ENCODE measurements around the gene NAXE.

NAXE gene

GRCh38 chr1:156552518-156552917 lies 39.1 kb upstream of the NAXE start:
- TF ChIP-seq TCF12 (IDR thresholded peaks at IDR 0.05; ENCODE audit: low read depth) (no peak), NFIC (IDR thresholded peaks at IDR 0.05) (no peak), RAD21 (IDR thresholded peaks at IDR 0.05; ENCODE audit: low read depth) (no peak), YY1 (IDR thresholded peaks at IDR 0.05; ENCODE audit: low read depth) (no peak), USF1 (IDR thresholded peaks at IDR 0.05) (no peak), EP300 (IDR thresholded peaks at IDR 0.05; ENCODE audit: borderline replicate concordance) (no peak), ZBTB7A (IDR thresholded peaks at IDR 0.05; ENCODE audit: low read depth) (no peak), FOXM1 (IDR thresholded peaks at IDR 0.05; ENCODE audit: borderline replicate concordance, low read depth) (no peak), TAF1 (IDR thresholded peaks at IDR 0.05; ENCODE audit: low read depth) (no peak), CREB1 (IDR thresholded peaks at IDR 0.05; ENCODE audit: low read depth) (no peak), CEBPB (IDR thresholded peaks at IDR 0.05) (no peak)
- TF ChIP-seq, protein P1, sequence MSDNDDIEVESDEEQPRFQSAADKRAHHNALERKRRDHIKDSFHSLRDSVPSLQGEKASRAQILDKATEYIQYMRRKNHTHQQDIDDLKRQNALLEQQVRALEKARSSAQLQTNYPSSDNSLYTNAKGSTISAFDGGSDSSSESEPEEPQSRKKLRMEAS (IDR thresholded peaks at IDR 0.05) = no peak
- TF ChIP-seq, protein P2, sequence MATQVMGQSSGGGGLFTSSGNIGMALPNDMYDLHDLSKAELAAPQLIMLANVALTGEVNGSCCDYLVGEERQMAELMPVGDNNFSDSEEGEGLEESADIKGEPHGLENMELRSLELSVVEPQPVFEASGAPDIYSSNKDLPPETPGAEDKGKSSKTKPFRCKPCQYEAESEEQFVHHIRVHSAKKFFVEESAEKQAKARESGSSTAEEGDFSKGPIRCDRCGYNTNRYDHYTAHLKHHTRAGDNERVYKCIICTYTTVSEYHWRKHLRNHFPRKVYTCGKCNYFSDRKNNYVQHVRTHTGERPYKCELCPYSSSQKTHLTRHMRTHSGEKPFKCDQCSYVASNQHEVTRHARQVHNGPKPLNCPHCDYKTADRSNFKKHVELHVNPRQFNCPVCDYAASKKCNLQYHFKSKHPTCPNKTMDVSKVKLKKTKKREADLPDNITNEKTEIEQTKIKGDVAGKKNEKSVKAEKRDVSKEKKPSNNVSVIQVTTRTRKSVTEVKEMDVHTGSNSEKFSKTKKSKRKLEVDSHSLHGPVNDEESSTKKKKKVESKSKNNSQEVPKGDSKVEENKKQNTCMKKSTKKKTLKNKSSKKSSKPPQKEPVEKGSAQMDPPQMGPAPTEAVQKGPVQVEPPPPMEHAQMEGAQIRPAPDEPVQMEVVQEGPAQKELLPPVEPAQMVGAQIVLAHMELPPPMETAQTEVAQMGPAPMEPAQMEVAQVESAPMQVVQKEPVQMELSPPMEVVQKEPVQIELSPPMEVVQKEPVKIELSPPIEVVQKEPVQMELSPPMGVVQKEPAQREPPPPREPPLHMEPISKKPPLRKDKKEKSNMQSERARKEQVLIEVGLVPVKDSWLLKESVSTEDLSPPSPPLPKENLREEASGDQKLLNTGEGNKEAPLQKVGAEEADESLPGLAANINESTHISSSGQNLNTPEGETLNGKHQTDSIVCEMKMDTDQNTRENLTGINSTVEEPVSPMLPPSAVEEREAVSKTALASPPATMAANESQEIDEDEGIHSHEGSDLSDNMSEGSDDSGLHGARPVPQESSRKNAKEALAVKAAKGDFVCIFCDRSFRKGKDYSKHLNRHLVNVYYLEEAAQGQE (IDR thresholded peaks at IDR 0.05; ENCODE audit: low read depth) = no peak

GRCh38 chr1:156552937-156553336 lies 38.6 kb upstream of the NAXE start:
- TF ChIP-seq CEBPB (IDR thresholded peaks at IDR 0.05) = 0 out of 2 replicates have a peak, but pooled peaks have one; percentile 26

GRCh38 chr1:156553860-156554485 lies 37.6 kb upstream of the NAXE start:
- TF ChIP-seq EGR1 (IDR thresholded peaks at IDR 0.05) (no peak), CEBPB (IDR thresholded peaks at IDR 0.05) (no peak)

DNA sequence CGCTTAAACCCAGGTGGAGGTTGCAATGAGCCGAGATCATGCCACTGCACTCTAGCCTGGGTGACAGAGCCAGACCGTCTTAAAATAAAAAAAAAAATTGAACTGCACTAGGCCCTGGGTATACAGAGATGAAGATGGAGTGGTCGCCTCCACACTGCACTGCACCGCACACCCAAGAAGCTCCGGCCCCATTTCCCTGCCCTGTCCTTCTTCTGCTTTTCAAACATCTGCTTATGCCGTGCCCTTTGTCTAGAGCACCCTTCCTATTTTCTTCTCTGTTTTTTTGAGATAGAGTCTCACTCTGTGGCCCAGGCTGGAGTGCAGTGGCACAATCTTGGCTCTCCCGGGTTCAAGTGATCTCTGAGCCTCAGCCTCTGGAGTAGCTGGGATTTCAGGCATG lies 36.6 kb upstream of the NAXE start:
- TF ChIP-seq, protein P2 (IDR thresholded peaks at IDR 0.05; ENCODE audit: low read depth) = no peak
- TF ChIP-seq TAF1 (IDR thresholded peaks at IDR 0.05; ENCODE audit: low read depth) (no peak), YY1 (IDR thresholded peaks at IDR 0.05; ENCODE audit: low read depth) (no peak), TCF12 (IDR thresholded peaks at IDR 0.05; ENCODE audit: low read depth) (no peak), ZBTB7A (IDR thresholded peaks at IDR 0.05; ENCODE audit: low read depth) (no peak), USF1 (IDR thresholded peaks at IDR 0.05) (no peak), FOXM1 (IDR thresholded peaks at IDR 0.05; ENCODE audit: borderline replicate concordance, low read depth) (no peak), CREB1 (IDR thresholded peaks at IDR 0.05; ENCODE audit: low read depth) (no peak), EGR1 (IDR thresholded peaks at IDR 0.05) (no peak), EP300 (IDR thresholded peaks at IDR 0.05; ENCODE audit: borderline replicate concordance) (no peak), TEAD4 (IDR thresholded peaks at IDR 0.05) (no peak), NFIC (IDR thresholded peaks at IDR 0.05) (no peak), RAD21 (IDR thresholded peaks at IDR 0.05; ENCODE audit: low read depth) (no peak), CEBPB (IDR thresholded peaks at IDR 0.05) (no peak)
- TF ChIP-seq, protein P1 (IDR thresholded peaks at IDR 0.05) = no peak

GRCh38 chr1:156555715-156556114 lies 35.9 kb upstream of the NAXE start:
- TF ChIP-seq TCF12 (IDR thresholded peaks at IDR 0.05; ENCODE audit: low read depth) = no peak
- TF ChIP-seq, protein P2 (IDR thresholded peaks at IDR 0.05; ENCODE audit: low read depth) = no peak
- TF ChIP-seq TAF1 (IDR thresholded peaks at IDR 0.05; ENCODE audit: low read depth) = no peak
- no peak for TF ChIP-seq EP300 (IDR thresholded peaks at IDR 0.05; ENCODE audit: borderline replicate concordance)
- TF ChIP-seq FOXM1 (IDR thresholded peaks at IDR 0.05; ENCODE audit: borderline replicate concordance, low read depth) = no peak
- no peak for TF ChIP-seq ZBTB7A (IDR thresholded peaks at IDR 0.05; ENCODE audit: low read depth)
- no peak for TF ChIP-seq EGR1 (IDR thresholded peaks at IDR 0.05)
- TF ChIP-seq CEBPB (IDR thresholded peaks at IDR 0.05) = no peak
- TF ChIP-seq, protein P1 (IDR thresholded peaks at IDR 0.05) = no peak
- TF ChIP-seq RAD21 (IDR thresholded peaks at IDR 0.05; ENCODE audit: low read depth) = no peak
- no peak for TF ChIP-seq CREB1 (IDR thresholded peaks at IDR 0.05; ENCODE audit: low read depth)
- TF ChIP-seq USF1 (IDR thresholded peaks at IDR 0.05) = no peak
- TF ChIP-seq NFIC (IDR thresholded peaks at IDR 0.05) = no peak
